Esophagus muscularis mucosa (tissue), 4 donors: Measurements from ENCODE around the gene PLA2R1. TPM values are rescaled to one million over a fixed set of nuclear protein-coding genes. Genes with fewer than 3 reads are reported as not detected.

Source experiments
- DNase-seq: peaks from one replicate; pipeline ENCODE4 v3.0.0-alpha.2; 2017; ENCODE audit errors: extremely low spot score
- H3K27ac ChIP-seq, 4 donors: fragments of 200-600 bp; sonication (generic); replicated peaks in 1 of 4; 1 replicate in 3 of 4; 2 replicates in 1 of 4; pipeline ENCODE4 v1.5.1; 2016 to 2019; ENCODE audit warnings: mild to moderate bottlenecking in 1 of 4
- H3K27me3 ChIP-seq, 4 donors: fragments of 200-600 bp; sonication (generic); one replicate each; pipeline versions ENCODE4 v1.5.1 to v1.6.0; 2016 to 2019
- H3K36me3 ChIP-seq, 4 donors: fragments of 200-600 bp; sonication (generic); one replicate each; pipeline ENCODE4 v1.5.1; 2016 to 2019
- H3K4me1 ChIP-seq, 4 donors: fragments of 200-600 bp; sonication (generic); one replicate each; pipeline ENCODE4 v1.5.1; 2016 to 2019
- H3K4me3 ChIP-seq, 4 donors: fragments of 200-600 bp; sonication (generic); 1 replicate in 2 of 4; 2 replicates in 2 of 4; pipeline ENCODE4 v1.5.1; 2016 to 2019; ENCODE audit warnings: mild to moderate bottlenecking in 4 of 4, moderate library complexity in 1 of 4
- H3K9me3 ChIP-seq, 4 donors: fragments of 200-600 bp; sonication (generic); 1 replicate in 3 of 4; 2 replicates in 1 of 4; pipeline ENCODE4 v1.5.1; 2016 to 2019
- EP300 ChIP-seq: sonication (generic); formaldehyde crosslinking; IDR thresholded peaks from one replicate; pipeline ENCODE4 v1.6.1; 2017; ENCODE audit warnings: antibody characterized with exemption
- POLR2A ChIP-seq: fragments of 450-650 bp; IDR thresholded peaks from one replicate; pipeline ENCODE4 v1.6.1; 2017; ENCODE audit warnings: antibody characterized with exemption, moderate library complexity, mild to moderate bottlenecking, low read depth
- POLR2AphosphoS5 ChIP-seq, 2 donors: sonication (generic); formaldehyde crosslinking; IDR thresholded peaks; one replicate each; pipeline ENCODE4 v1.6.1; 2017; ENCODE audit warnings: antibody characterized with exemption in 2 of 2
- WGBS: methylation state at CpG from one replicate; pipeline ENCODE4 v1.1.5; 2018; 5-methylcytosine and 5-hydroxymethylcytosine counted together
- intact Hi-C: fragments of 100-400 bp; cut with DNase I; formaldehyde crosslinking; loops from one replicate; pipeline ENCODE4 v1.15.1; 2023
- total RNA-seq, 4 donors: library from RNA; depleted of rRNA; stranded (reverse); fragments of >200 nt; gene quantifications; one replicate each; pipeline versions ENCODE4 v1.1.0 to v1.2.1, GENCODE V29; 2016
- TF ChIP-seq, protein P1 (sequence below), 3 experiments: fragments of 200-600 bp in 2 of 3; fragments of 450-650 bp in 1 of 3; sonication (generic) in 2 of 3; IDR thresholded peaks; one replicate each; pipeline ENCODE4 v1.5.1; 2017 to 2019; ENCODE audit warnings: antibody characterized with exemption in 3 of 3, mild to moderate bottlenecking in 2 of 3, moderate library complexity in 1 of 3

Gene PLA2R1
- total RNA-seq, 4 donors from 2014 or later, result 2.8 to 6.4 (median 5.1) TPM

GRCh38 chr2:160034396-160034795, 28.0 kb downstream of the PLA2R1 start:
- intact Hi-C loops, result no loop called here
- H3K9me3 ChIP-seq, result no peaks in the 10 kb centered on the region
- H3K27ac ChIP-seq, result no peak overlapping the region
- peaks cover 0 to 8% (median 0%) of the 10 kb centered on the region in 4 donors for H3K36me3 ChIP-seq
- TF ChIP-seq POLR2A (no peak), EP300 (no peak), POLR2AphosphoS5 (IDR thresholded peaks at IDR 0.05) (no peak)
- TF ChIP-seq, protein P1, sequence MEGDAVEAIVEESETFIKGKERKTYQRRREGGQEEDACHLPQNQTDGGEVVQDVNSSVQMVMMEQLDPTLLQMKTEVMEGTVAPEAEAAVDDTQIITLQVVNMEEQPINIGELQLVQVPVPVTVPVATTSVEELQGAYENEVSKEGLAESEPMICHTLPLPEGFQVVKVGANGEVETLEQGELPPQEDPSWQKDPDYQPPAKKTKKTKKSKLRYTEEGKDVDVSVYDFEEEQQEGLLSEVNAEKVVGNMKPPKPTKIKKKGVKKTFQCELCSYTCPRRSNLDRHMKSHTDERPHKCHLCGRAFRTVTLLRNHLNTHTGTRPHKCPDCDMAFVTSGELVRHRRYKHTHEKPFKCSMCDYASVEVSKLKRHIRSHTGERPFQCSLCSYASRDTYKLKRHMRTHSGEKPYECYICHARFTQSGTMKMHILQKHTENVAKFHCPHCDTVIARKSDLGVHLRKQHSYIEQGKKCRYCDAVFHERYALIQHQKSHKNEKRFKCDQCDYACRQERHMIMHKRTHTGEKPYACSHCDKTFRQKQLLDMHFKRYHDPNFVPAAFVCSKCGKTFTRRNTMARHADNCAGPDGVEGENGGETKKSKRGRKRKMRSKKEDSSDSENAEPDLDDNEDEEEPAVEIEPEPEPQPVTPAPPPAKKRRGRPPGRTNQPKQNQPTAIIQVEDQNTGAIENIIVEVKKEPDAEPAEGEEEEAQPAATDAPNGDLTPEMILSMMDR (IDR thresholded peaks at IDR 0.05), result no peak
- no peak for DNase-seq
- H3K4me3 ChIP-seq, result no peak overlapping the region
- no peaks in the 10 kb centered on the region for H3K27me3 ChIP-seq
- 89% methylated on average over 6 of the region's 6 CpGs for WGBS
- peaks cover 1 to 8% (median 3%) of the 10 kb centered on the region in 4 donors for H3K4me1 ChIP-seq

- DNase-seq, result no peak
- WGBS, result 97% methylated on average over 2 of the region's 2 CpGs
- H3K36me3 ChIP-seq, result peaks cover 0 to 8% (median 0%) of the 10 kb centered on the region in 4 donors
- TF ChIP-seq POLR2AphosphoS5 (IDR thresholded peaks at IDR 0.05), result no peak
- TF ChIP-seq POLR2A, result no peak
- TF ChIP-seq, protein P1 (IDR thresholded peaks at IDR 0.05), result no peak
- TF ChIP-seq EP300, result no peak
- no peak overlapping the region for H3K4me3 ChIP-seq
- no peaks in the 10 kb centered on the region for H3K27me3 ChIP-seq
- intact Hi-C loops, result no loop called here
- H3K9me3 ChIP-seq, result no peaks in the 10 kb centered on the region
- peaks cover 1 to 4% (median 1%) of the 10 kb centered on the region in 4 donors for H3K4me1 ChIP-seq
- no peak overlapping the region for H3K27ac ChIP-seq
These were observed 28.6 kb downstream of the PLA2R1 start for GRCh38 chr2:160033732-160034392.

DNA sequence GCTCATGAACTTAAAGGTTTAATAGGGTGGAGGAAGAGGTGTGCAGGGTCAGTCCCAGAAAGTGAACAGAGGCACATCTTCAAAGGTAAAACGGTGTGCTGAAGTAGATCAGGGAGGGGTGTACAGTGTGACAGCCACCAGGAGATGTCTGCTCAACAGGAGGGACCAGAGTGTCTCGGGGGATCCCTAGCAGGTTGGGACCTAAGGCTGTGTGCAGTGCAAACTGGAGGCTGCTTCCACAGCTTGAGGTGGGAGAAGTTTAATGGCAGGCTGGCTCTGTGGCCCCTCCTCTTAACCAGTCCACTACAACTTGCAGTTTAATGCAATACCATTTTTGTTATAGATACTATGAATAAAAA, 33.2 kb downstream of the PLA2R1 start:
- intact Hi-C loops, result no loop called here
- peaks cover 0 to 8% (median 0%) of the 10 kb centered on the region in 4 donors for H3K36me3 ChIP-seq
- H3K27ac ChIP-seq, result no peak overlapping the region
- no peaks in the 10 kb centered on the region for H3K9me3 ChIP-seq
- 63% methylated on average over 2 of the region's 2 CpGs for WGBS
- peaks cover 6 to 11% (median 10%) of the 10 kb centered on the region in 4 donors for H3K4me1 ChIP-seq
- DNase-seq, result no peak
- TF ChIP-seq EP300, result no peak
- no peak for TF ChIP-seq POLR2A
- H3K27me3 ChIP-seq, result no peaks in the 10 kb centered on the region
- H3K4me3 ChIP-seq, result no peak overlapping the region

DNA sequence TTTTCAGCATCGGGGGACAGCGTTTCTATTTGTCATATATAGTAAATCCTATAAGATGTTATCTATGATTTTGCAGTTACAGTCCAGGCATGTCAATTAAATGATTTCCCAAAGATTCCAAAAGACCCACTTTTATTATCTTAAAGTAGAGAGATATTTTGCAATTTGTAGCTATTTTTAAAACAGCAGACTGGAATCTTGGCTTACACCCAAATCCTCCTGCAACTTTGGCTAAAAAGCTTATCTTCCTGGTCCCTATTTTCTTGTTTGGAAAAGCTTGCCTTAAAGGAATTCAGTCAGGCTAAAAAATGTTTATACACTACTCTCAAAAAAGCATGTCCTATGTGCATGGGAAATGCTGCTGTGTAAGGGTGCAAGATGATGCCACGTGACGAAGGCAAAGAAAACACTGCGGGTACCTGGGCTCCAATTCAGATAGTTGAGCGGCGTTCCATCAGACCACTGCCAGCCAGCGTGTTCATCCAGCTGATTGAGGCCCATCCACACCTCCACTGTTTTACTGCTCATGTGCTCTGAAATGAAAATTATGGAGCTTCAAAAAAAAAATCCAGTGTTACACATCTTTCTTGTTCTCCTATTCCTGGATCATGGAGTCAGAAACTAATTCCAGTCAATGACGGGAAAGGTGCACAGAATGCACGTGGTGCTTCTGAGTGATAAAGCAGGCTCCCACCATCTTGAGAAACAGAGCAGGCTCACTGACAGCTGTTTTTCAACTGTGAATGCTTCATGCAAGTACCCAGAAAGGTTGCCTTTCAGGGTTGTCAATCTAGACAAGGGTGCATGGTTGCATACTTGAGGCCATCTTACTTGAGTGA, 33.8 kb downstream of the PLA2R1 start:
- intact Hi-C loops, result no loop called here
- peaks cover 6 to 11% (median 10%) of the 10 kb centered on the region in 4 donors for H3K4me1 ChIP-seq
- DNase-seq, result no peak
- no peaks in the 10 kb centered on the region for H3K9me3 ChIP-seq
- TF ChIP-seq EP300 (no peak), POLR2A (no peak), POLR2AphosphoS5 (IDR thresholded peaks at IDR 0.05) (no peak)
- TF ChIP-seq, protein P1 (IDR thresholded peaks at IDR 0.05), result no peak
- peaks cover 0 to 8% (median 0%) of the 10 kb centered on the region in 4 donors for H3K36me3 ChIP-seq
- no peaks in the 10 kb centered on the region for H3K27me3 ChIP-seq
- H3K4me3 ChIP-seq, result no peak overlapping the region
- no peak overlapping the region for H3K27ac ChIP-seq
- 73% methylated on average over 10 of the region's 10 CpGs for WGBS

DNA sequence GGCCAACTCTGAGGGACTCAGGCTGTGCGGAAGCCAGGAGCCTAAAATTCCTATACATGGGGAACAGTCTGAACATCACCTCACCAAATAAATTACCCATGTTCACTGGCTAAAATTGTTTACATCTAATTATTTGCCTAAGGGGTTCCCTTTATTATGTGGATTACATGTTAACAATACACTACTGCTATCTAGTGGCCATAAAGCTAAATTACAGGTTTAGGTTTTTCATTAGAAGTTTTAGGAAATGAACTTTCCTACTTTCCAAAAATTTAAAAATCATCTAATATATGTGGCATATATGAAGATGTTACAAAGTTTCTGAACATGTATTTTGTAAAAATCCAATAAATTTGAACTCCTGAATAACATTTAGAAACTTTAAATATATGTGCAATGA, 40.3 kb downstream of the PLA2R1 start:
- no peaks in the 10 kb centered on the region for H3K27me3 ChIP-seq
- no peaks in the 10 kb centered on the region for H3K4me1 ChIP-seq
- H3K36me3 ChIP-seq, result peaks cover 0 to 22% (median 0%) of the 10 kb centered on the region in 4 donors
- no peak overlapping the region for H3K4me3 ChIP-seq
- 96% methylated on average over 1 of the region's 1 CpG for WGBS
- TF ChIP-seq, protein P1 (IDR thresholded peaks at IDR 0.05), result peak in 1 of 3 experiments; percentile 6
- TF ChIP-seq POLR2A, result no peak
- no peak overlapping the region for H3K27ac ChIP-seq
- H3K9me3 ChIP-seq, result peaks cover 0 to 7% (median 0%) of the 10 kb centered on the region in 4 donors
- intact Hi-C loops, result no loop called here
- DNase-seq, result no peak
